NCI-H128 (cell line): ENCODE data around the gene GPN1.
A peak's percentile ranks its signal among the peaks of the same experiment; 100 is the strongest.
"Not testable (repeated sequence)": the region's sequence is repeated elsewhere in the genome, so short reads cannot be mapped to it uniquely, and the experiment has no call there.

Experiments used
- DNase-seq: peaks from one replicate; lab custom pipeline; 2025; ENCODE audit not compliant: unreplicated experiment; lab: John Stamatoyannopoulos, UW

The GPN1 gene

GRCh38 chr2:27626921-27627320, 1.9 kb upstream of the GPN1 start:
- not testable (repeated sequence) for DNase-seq

- no peak for DNase-seq
These were observed 685 bp upstream of the GPN1 start for GRCh38 chr2:27627963-27628766.

DNA sequence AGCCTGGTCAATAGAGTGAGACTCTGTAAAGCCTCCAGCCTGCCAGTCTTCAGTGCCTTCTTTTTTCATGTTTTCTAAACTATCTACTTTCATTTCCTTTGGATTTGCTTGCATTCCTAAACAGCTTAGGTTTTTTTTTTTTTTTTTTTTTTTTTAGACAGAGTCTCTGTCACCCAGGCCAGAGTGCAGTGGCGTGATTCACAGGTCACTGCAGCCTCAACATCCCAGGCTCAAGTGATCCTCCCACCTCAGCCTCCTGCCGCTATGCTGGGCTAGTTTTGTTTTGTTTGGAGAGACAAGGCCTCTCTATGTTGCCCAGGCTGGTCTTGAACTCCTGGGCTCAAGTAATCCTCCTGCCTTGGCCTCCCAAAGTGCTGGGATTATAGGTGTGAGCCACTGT, 1.4 kb downstream of the GPN1 start:
- DNase-seq: not testable (repeated sequence)

DNA sequence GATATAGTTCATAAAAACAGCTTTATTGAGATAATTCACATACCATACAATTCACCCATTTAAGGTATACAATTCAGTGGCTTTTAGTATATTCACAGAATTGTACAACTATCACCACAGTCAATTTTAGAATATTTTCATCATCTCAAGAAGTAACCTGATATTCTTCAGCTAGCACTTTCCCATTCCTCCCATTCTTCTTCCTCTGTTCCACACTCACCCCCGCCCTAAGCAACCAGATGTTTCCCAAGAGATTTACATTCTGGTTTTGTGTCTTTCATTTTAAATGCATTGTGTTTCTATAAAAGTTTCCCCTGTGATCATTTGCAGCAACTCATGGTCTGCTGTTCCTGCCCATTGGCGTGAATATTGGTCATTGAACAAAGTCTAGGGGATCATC, 5.4 kb downstream of the GPN1 start:
- DNase-seq: no peak

DNA sequence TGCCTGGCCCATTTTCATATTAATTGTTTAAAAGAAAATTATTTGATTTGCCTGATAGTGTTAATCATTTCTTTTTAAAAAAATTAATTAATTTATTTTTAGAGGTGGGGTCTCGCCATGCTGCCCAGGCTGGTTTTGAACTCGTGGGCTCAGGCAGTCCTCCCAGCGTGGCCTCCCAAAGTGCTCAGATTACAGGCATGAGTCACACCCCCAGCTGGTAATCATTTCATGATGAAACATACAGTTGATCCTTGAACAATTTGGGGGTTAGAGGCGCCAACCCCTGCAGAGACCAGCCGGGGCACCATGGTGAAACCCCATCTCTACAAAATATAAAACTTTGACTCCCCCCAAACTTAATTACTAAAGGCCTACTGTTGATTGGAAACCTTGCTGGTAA, 7.9 kb downstream of the GPN1 start:
- DNase-seq: no peak

DNA sequence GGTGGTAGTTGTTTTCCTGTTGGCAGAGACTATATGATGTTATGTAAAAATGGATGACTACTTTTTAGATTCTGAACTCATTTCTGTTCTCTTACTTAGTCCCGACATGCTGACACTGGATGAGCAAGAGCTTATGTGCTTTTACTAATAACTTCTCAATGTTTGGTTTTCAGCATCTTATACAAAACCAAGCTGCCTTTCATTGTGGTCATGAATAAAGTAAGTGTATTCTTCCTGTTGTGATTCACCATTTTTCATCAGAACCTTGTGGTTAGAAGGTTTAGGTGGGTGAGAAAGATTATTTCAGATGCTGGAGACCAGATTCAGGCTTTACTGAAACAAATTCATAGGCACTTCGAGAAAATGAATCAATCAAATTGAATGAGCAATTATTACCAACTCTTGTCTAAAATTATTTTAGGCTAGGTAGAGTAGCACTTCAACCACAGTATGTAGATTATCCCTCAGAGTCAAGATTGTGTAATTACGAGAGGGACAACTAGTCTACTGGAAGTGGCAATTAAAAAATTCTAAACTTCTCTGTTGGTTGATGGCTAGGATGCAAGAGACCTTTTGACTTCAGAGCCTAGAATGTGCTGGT, 9.3 kb downstream of the GPN1 start:
- no peak for DNase-seq

DNA sequence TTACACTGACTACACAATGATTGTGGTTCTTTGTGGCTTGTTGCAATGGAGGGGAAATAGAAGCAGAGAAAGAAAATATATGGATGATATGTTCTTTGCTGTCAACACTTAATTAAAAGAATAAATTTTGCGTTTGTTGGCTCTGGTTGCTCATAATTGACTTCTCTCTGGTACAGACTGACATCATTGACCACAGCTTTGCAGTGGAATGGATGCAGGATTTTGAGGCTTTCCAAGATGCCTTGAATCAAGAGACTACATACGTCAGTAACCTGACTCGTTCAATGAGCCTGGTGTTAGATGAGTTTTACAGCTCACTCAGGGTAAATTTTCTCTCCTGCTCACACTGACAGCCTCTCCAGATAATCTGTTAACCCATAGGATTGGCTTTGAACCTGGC, 9.9 kb downstream of the GPN1 start:
- no peak for DNase-seq

GRCh38 chr2:27640722-27641245, 11.9 kb downstream of the GPN1 start:
- no peak for DNase-seq

DNA sequence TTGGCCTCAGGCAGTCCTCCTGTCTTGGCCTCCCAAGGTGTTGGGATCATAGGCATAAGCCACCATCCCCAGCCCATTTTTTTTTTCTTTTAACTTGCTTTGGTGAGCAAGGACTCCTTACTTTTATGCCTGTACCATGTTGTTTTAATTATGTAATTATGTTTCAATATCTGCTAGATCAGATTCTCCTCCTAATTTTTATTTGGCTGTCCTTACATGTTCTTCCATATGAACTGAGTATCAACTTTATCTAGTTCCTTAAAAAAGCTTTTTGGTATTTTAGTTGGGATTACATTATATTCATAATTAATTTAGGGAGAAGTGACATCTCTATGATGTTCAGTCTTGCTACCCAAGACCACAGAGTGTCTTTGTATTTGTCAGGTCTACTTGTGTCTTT, 16.3 kb downstream of the GPN1 start:
- DNase-seq: no peak

- DNase-seq: no peak
These were observed 18.4 kb downstream of the GPN1 start for GRCh38 chr2:27647289-27647688.

GRCh38 chr2:27647737-27648136, 18.9 kb downstream of the GPN1 start:
- no peak for DNase-seq

DNA sequence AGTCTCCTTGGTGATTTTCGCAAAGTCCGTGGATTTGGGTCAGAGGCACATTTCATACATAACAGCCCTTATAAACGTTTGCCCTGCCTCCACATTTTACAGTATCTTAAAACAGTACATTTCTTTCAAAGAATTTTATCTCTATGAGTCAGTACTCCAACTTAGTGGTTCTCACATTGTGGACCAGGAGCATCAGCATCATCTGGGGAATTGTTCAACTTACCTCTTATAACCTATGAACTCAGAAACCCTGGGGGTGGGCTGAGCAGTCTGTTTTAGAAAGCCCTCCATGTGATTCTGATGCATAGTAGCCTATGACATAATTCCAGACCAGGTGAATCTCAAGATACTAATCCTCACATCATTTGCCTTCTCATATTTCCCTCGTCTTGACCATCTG, 22.2 kb downstream of the GPN1 start:
- DNase-seq: no peak

DNA sequence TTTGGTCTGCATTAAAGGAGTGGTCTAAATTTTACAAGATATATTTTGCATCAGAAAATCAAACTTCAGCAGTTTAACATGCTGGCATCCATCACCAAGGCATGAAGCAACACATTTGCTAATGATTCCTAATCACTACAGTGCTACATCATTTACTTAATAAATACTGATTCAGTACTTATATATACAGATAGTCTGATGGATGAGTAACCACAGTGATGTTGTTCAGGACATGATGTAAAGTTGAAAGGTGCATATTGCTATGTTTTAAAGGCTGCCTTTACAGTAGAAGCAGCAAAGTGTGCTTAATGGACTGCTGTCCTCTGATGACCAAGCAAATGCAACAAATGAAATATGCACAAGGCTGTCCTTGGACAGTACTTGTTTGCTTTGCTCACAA, 23.5 kb downstream of the GPN1 start:
- DNase-seq: no peak

GRCh38 chr2:27652790-27653189, 23.9 kb downstream of the GPN1 start:
- DNase-seq: no peak

DNA sequence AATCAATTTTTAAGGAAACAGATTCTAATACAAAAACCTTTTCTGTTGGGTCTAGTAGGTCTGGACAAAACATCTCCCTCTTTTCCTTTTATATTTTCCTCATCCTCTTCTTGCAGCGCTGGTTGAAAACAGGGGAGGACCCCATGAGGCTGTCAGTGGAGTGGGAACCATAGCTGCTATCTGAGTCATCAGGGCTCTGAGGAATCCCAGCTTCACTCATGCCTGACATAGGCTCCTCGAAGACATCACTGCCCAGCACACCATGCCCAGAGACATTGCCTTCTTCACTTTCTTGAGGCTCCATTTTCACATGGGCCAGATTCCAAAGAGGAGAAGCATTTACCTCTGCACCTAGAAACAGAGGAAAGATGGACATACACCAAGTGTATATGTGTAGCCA, 24.5 kb downstream of the GPN1 start:
- no peak for DNase-seq

DNA sequence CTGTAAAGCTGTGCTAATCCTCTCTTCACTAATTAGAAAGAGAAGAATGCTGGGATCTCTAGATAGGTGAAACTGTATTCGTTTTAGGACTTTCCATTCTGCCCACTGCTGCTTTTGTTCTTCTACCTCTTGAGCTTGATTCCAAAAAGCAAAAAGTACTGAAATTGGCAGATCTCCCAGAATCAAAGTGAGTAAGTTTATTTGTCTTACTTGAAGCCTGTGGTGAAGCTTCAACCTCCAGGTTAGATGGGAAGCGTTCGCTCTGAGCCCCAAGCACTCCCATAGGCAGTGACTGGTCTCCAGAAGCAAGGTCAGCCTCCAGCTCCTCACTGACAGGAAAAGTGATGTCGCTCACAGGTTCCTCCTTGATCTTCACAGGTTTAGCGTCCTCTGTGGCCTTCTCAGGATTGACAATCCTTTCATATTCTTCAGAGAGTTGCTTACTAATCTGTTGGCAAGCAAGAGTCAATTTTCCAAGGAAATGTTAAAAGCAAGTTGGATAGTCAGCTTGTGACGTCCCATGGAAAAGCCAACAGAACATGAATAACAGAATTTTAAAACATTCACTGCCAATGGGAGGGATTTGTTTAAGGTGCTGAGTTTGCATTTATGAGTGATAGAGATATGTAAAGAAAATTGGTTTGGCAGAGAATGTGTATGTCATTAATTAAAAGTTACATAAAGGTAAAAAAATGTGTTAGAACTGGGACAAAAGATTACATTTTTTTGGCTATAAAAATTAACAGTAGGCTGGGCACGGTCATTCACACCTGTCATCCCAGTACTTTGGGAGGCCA, 26.5 kb downstream of the GPN1 start:
- no peak for DNase-seq

DNA sequence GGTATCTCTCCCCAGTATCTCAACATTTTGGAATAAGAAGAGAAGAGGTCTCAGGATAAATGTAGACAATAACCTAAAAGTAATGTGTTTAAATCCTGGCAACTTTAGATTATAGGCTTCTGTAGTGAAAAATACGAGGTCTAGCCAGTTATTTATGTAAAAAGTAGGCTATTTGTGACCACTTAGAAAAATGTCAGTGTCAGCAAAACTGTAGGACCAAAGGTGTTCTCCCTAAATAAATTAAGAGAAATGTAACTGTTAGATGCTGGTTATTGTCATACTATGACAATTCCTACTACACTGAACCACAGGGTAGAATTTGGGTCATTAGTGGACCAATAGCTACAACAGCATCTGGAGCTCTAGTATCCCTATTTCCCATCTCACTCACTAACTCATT, 32.5 kb downstream of the GPN1 start:
- DNase-seq: no peak

GRCh38 chr2:27663285-27664153, 34.7 kb downstream of the GPN1 start, which contains the start of the genes SLC4A1AP and SUPT7L:
Gene SLC4A1AP (plus strand): TSS chr2:27663889. CDS start chr2:27663915, 26 bp downstream.
Gene SUPT7L (minus strand): TSS chr2:27663614. CDS start chr2:27662192, 1,422 bp downstream.
- DNase-seq: peak; percentile 83

DNA sequence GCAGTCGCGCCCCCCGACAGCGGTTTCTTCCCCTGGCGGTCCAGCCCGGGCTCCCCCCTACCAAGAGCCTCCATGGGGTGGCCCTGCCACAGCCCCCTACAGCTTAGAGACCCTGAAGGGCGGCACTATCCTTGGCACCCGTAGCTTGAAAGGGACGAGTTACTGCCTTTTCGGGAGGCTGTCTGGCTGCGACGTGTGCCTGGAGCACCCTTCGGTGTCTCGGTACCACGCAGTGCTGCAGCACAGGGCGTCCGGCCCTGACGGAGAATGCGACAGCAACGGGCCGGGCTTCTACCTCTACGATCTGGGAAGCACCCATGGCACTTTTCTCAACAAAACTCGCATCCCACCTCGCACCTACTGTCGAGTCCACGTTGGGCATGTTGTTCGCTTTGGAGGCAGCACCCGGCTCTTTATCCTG, 35.3 kb downstream of the GPN1 start:
- DNase-seq: no peak

DNA sequence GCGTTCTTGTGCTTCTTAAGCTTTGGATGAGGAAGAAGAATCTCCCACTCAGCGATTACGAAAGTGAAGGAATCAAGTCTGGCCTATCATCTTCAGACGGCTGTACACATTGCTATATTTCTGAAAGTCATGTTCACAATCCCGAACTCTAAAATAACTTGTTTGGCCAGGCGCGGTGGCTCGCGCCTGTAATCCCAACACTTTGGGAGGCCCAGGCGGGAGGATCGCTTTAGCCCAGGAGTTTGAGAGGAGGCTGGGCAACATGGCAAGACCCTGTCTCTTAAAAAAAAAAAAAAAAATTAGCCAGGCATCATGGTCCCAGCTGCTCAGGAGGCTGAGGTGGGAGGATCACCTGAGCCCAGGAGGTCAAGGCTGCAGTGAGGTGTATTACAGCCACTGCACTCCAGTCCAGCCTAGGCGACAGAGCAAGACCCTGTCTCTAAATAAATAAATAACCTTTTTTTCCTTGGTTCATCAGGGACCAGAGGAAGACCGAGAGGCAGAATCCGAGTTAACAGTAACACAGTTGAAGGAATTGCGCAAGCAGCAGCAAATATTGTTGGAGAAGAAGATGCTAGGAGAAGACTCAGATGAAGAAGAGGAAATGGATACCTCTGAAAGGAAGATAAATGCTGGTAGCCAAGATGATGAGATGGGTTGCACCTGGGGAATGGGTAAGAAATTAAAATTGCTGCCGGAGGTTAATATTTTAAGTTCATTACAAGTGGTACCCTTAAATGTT, 35.9 kb downstream of the GPN1 start:
- DNase-seq: no peak
